WTC11 (cell line): ENCODE measurements around the gene EPN2.

ENCODE experiments used
- CTCF ChIP-seq: fragments of 200-600 bp; IDR thresholded peaks from 2 replicates; pipeline ENCODE4 v1.8.0; 2022; ENCODE audit warnings: antibody characterized with exemption
- E2F1 ChIP-seq: sonication (generic); formaldehyde crosslinking; IDR thresholded peaks from 2 replicates; pipeline ENCODE4 v1.8.0; 2022; ENCODE audit warnings: mild to moderate bottlenecking, missing genetic modification reagents

- no peak for TF ChIP-seq CTCF
- TF ChIP-seq E2F1 (CRISPR knock-in tag): no peak
Measured at GRCh38 chr17:19299866-19300265, 62.7 kb downstream of the EPN2 start.
